Measurements from ENCODE around the gene PRDM16.

The PRDM16 gene

DNA sequence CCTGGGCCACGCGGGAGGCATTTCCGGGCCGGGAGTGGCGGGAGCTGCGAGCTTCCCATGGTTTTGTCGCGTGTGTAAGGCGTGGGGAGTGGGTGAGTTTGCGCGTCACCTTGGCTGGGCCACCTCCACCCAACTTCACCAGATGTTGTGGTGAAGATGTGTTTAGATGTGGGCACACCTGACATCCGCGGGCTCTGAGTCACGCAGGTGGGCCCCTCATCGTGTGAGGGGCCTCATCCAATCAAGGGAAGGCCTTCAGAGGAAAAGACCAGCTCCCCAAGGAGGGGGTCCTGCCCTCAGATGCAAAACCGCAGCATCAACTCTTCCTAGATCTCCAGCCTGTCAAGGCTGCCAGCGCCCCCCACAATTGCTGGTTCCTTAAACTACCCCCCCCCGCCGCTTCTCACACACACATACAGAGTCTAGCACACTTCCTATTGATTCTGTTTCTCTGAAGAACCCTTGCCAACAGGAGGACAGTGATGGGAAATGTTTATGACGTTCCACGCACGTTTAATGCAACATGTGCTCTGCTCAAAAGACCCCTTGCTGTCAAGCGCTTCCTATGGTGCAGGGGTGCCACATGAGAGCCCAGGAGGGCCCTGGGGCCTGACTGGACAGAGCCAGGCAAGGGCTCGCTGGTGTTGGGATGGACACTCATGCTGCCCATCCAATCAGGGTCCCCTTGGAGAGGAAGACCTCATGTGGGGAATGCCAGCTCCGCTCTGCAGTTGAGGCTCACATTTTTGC, 35.8 kb upstream of the PRDM16 start:
- peak; percentile 47 for DNase-seq

DNA sequence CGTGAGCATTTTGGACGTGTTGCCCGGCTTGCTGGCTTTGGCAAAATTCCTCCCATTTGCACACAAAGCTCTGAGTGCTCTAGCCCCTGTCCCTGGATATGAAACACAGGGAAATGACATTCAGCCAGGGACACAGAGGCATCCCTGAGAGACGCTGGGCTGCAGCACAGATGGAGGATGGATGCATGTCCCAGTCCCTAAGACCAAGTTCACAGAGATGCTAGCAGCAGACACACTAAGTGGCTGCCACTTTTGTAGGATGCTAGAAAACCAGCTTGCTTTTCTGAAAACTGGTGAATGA, 35.3 kb upstream of the PRDM16 start:
- no peak for DNase-seq

DNA sequence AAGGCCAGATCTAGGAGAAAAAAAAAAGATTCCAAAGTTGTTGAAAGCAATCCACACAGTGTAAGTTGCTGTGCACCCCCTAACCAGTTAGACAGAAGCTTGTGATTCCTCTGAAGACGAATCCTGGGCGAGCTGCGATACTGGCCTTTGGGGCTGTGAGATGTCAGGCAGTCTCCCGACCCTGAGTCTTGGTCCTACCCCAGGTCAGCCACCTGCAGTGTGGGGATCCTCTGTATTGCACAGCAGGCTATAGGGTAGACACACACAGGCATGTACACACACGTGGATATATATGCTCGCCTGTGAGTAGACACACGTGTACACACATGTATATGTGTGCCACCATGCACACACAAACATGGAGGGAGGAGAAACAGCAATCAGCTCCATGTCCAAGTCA, 34.8 kb upstream of the PRDM16 start:
- DNase-seq, result no peak

DNA sequence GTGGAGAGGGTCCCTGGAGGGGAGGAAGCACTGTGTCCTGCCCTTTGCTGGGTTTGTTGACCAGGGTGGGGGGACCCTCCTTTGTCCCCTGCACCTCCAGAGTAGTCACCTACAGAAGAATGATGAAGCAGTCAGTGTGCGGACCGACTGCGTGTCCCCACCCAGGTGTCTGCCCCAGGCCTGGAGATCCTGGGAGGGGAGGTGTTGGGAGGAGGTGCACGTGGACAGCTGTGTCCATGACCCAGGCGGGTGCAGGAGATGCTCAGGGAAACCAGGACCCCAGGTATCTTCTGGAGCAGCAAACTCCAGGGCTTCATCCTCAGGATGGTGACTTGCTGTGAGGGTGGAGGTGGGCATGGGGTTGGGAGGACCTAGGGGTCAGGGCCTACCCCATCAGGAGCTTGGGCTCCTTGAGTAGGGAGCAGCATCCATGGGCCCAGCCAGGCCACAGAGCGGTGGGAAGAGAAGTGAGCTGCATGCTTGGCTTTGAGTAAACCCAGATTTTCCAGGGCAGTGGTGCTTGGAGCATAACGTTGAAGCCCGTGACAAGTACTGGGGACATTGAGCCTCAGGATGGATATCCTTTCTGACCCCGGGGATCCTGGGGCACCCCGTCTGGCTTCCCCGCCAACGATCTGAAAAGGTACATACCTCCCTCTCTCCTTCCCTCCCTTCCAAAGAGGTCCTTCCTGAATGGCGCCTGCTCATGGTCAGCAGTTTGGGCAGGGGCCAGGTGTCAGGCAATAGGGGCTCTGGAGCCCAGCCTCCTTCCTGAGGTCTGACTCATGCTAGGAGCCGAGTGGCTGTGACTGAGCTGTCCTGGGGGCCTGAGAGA, 34.1 kb upstream of the PRDM16 start:
- DNase-seq, result no peak

DNA sequence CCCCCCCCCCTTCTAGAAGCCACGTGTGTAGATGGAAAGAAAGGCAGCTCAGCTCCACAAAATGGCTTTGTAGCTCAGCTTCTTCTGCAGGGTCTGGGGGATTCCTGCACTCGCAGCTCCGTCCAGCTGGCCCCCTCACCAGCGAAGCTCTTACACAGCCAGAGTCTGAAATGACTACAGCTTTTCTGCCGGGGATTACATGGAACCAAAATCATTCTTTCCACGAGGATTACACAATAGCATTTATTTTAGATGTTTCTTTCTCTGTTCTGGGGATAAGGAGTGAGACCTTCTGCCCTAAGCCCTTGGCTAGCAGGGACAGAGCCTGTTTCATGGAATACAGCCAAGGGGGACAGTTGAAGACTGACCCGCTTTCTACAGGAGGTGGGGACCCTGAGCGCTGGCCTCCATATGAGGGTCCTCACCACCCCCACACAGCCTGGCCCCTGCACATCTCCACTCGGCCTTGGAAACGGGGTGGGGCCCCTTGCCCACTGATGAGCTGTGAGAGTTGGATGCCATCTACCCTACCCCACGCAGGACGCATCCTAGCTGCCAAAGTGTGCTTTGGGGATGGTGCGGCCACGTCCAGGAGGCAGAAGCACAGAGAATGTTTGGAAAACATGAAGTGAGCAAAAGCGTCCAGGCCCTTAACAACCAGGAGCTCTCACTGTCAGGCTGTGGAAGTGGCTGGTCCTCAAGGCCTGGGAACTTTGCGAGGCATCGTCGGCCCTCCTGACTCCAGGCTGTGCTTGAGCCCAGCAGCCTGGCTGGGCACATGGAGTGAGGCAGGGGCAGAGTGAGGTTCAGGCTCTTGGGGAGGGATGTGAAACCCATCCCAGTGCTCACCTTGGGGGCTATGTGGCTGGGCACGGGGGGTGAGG, 33.2 kb upstream of the PRDM16 start:
- no peak for DNase-seq

DNA sequence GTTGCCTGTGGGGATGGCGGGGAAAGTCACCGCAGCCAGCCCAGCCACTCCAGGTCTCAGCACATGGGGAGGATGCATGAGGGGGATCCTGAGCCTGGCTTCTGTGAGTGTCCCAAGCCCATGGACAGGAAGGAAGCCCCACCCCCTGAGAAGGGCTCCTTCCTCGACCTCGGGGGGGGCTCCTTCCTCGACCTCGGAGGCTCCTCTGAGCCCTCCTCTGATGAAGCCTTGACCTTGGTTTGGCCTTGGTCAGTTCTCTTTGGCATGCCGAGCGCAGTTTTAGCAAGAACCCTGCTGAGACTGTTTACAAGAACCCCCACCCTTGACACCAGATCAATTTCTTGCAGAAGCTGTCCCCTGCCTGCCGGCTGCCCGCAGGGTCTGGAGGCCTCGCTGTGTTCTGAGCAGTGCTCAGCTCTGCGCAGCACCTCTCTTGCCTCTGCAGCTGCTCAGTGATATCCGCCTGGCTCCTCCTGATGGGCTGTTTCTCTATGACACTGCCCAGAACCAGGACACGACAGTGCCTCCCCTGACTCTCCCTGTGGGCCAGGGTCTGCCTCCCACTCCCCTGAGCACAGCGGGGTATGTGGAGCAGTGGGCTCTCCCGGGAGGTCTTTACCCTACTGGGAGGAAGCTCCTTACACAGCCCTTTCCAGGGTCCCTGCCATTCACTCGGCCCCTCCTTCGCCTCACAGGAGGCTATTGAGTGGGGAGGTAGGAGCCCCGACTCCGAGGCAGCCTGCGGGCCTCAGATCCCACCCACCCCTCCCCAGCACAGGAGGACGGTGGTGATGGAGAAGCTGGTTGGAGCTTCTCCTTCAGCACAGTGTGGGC, 32.3 kb upstream of the PRDM16 start:
- DNase-seq, result no peak

DNA sequence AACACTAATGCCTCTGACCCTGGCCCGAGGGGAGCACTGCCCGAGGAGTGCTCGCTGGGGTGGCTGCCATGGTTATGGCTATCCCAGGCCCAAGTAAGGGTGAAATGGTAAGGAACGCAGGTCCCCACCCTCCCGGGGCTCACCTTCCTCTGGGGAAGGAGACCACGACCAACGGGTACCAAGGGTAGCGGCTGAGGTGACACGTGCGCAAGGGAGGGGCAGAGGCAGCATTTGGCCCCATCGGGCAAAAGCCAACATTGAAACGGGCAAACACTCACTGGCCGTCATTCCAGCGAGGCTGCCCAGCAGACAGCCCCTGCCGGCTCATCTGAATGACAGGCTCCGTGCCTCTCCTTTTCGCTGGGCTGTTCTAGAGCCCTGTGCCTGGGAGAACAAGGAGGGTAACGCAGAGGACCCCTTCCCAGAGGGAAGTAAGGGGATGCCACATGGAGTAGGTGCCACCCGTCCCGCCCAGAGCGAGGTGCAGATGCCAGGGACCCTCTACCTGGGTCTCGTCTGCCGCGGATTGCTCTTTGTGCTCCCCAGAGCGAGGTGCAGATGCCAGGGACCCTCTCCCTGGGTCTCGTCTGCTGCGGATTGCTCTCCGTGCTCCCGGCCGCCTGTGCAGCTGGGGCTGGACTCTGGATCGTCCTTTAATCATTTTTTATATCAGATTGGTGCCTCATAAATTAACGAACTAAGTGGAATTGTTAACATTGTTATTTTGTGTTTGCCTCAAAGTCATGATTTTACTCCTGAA, 31.5 kb upstream of the PRDM16 start:
- no peak for DNase-seq

DNA sequence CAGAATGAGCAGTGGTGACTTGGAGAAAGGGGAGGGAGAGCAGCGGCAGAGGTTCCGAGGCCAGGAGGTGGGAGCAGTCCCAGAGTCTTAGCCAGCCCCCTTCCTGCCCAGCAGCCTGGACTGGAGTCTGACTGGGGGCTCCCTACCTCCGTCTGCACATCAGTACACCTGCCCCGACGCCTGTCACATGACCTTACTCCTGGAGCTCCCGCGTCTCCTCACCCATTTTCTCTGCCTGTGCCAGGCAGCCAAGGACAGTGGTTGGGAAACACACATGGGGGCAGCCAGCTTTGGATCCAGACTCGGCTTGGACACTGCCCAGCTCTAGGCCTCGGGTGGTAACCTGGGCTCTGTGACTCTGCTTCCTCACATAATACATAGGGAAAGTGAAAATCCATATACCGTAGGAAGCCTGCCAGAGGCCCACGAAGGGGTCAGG, 30.9 kb upstream of the PRDM16 start:
- DNase-seq, result no peak

DNA sequence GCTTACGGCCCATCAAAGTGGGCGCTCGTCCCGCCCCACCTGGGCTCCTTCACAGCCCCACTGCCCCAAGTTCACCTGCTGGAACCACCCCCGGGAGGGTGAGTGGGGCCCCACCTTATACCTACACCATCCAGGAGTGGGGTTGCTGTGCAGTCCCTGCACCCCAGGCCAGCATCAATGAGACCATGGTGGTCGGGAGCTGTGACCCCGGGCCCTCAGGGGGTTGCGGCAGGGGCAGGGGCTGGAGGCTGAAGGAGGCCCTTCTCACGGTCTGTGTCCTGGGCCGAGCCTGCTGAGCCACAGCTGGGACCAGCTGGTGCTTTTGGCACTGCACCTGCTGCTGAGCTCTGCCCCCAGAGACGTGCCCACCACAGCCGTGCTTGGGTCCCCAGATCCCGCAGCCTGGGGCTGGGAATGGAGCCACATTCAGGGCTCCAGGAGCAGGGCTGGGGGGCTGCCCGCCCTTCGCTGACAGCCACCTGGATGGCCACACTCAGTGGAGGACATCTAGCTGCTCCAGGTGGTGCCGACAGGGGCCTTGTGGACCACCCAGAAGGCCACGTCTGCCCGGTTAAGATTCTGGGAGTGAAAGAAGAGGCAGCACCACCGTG, 30.3 kb upstream of the PRDM16 start:
- DNase-seq, result no peak

DNA sequence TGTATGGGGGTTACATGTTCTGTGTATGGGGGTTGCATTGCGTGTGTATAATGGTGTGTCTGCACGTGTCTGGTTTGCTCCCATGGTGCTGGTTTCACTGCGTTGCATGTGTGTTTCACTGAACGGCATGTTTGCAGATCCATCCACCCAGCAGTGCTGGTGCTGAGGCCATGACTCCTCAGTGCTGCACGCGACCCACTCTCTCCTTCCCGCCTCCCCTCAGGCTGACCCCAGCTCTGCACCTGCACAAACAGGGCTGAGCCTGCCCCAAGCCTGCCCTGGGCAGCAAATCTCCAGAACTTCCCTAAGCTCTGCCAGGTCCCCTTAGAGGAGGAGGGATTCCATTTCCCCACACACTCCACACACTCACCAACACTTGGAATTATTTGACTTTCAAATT, 29.0 kb upstream of the PRDM16 start:
- DNase-seq, result no peak

DNA sequence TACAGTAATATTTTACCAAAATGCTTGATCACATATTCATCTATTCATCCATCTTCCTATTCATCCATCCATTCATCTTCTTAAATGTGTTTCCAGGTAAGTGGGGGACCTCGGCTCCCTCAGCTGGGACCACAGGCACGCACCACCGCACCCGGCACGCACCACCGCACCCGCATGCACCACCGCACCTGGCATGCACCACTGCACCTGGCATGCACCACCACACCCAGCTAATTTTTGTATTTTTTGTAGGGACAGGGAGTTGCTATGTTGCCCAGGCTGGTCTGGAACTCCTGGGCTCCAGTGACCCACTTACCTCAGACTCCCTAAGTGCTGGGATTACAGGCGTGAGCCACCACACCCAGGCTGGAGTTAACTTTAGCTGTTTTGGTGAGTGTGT, 26.5 kb upstream of the PRDM16 start:
- no peak for DNase-seq

DNA sequence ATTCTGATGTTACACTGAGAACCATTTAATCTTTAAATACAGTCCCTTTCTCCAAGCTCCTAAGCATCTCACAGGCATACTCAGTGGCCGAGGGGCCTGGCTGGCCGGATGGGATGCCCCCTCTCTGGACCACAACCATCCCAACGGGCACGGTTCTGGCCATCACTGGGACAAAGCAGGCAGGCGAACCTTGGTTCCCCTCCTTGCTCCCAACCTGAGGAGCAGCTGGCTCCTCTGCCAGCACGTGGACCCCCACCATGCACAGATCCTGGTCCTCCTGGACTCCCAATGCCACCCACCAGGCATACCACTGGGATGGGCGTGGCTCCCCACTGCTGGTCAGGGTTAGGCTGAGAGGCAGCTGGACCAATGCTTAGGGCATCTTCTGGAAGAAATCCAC, 19.8 kb upstream of the PRDM16 start:
- no peak for DNase-seq

DNA sequence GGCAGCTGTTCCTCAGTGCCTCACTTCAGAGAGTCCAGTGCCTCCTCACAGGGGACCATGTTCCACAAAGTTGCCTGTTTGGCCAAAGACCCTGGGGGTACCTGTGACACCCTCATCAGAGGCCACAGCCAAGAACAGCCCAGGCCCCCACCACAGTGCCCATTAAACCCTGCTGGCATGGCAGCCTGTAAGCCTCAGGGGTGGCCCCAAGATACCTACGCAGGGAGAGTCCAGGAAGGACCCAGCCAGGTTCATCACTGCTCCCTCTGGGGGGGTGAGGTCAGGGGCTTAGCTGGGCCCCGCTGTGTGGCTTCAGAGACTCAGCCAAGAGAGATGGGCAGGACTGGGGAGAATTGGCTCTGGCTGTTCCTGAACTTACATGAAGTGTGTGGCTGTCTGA, 19.1 kb upstream of the PRDM16 start:
- DNase-seq, result no peak

DNA sequence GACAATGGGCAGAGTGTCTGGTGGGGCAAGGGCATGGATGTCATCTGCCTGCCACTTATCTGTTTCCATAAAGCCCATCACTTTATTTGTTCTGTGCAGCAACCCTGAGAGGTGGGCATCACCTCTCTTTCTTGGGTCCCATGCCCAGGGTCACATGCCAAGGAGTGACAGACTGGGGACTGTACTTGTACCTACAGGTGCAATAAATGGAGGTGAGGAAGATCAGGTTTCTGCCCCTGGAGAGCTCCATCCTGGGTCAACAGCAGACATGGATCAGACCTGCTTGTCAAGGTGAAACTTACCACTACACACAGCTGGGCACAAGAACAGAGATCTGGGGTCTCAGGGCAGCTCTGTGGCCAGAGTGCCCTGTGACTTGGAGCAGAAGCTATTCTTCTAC, 18.4 kb upstream of the PRDM16 start:
- no peak for DNase-seq

DNA sequence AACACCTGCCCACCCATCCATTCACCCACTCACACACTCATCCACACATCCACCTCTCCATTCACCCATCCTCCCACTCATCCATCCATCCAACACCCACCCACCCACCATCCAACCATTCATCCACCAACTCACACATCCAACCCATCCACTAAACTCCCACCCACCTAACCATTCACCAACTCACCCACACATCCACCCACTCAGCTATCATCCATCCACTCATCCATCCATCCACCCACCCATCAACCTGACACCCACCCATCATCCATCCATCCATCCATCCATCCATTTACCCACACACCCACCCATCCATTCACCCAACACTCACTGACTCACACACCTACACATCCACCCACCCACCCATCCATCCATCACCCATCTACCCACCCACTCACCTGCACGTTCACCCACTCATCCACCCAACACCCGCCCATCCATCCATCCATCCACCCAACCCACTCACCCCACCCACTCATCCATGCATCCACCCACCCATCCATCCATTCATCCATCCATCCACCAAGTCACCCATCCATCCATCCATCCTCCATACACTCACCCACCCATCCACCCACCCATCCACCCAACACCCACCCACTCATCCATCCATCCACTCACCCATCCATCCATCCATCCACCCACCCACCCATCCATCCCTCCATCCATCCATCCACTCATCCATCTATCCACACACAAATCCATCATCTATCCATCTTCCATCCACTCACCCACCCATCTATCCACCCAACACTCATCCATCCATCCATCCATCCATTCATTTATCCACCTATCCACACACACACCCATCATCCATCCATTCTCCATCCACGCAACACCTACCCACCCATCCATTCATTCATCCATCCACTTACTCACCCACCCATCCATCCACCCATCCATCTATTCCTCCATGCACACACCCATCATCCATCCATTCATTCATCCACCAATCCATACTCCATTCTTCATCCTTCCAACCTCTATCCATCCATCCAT, 17.4 kb upstream of the PRDM16 start:
- DNase-seq, result no peak

DNA sequence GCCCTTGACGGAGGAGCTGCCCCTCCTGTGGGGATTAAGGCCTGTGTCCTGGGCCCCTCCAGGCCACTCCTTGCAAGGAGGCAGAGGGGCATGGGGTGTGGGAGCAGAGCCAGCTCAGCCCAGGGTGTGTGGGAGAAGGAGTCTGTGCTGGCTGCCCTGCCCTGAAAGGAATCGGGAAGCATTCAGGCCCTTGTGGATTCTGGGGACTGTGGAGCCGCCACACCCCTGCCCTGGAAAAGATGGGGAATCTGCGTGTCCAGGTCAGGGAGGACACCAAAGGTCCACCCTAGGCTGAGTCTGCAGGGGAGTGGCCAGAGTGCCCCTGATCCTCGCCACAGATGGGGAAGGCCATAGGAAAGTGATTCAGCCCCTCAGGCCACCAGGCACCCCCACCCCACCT, 16.5 kb upstream of the PRDM16 start:
- no peak for DNase-seq

DNA sequence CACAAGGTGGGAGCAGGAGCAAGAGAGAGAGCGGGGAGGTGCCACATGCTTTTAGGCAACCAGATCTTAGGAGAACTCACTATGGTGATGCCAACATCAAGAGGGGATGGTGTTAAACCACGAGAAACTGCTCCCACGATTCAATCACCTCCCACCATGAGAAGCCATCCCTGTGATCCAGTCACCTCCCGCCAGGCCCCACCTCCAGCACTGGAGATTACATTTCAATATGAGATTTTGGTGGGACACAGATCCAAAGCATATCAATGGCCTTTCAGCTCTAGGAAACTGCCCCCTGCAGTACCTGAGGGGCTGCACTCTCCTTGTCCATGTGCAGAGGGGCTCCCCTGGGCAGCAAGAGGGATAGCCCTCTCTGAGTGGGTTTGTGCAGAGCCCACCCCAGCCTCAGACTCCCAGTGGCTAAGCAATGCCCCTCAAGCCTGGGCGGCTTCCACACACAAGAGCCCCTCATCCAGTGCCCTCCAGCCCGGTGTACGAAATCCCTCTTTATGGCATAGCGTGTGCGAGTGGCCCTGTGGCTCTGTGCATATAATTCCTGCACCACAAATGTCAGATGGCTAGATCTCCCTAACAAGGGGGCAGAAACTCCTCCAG, 15.5 kb upstream of the PRDM16 start:
- no peak for DNase-seq

DNA sequence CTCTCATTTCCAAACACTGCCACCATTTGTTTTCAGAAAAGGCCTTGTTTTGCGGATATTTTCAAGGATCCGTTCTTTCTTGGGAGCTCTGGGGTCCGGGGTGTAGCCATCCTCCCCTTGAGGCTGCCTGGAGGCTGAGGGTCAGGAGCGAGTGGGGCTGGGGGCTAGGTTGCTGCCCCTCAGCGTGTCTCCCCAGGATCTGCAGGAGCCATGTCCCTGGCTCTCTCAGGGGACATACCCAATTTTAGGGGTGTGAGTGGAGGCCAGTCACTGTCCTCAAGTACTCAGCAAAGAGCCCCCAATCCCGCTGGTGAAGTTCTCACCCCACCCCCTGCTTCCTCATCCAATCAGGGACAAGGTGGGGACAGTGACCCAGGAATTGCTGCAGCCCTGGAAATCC, 15.0 kb upstream of the PRDM16 start:
- DNase-seq, result no peak

DNA sequence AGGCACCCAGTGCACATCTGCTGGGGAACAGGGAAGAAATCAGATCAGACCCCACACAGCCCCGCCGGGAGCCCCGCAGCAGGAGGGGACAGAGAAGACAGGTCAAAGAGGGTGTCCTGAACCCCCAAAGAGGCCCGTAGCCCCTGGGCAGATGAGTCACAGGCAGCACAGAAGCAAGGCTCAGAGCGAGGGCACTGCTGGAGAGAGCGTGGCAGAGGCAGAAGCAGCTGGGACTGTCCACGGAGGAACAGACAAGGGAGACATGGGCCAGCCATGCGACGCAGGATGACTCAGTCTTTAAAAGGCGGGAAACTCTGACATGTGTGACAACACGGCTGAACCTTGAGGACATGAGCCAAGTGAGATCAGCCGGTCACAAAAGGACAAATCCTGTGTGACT, 14.5 kb upstream of the PRDM16 start:
- DNase-seq, result no peak

DNA sequence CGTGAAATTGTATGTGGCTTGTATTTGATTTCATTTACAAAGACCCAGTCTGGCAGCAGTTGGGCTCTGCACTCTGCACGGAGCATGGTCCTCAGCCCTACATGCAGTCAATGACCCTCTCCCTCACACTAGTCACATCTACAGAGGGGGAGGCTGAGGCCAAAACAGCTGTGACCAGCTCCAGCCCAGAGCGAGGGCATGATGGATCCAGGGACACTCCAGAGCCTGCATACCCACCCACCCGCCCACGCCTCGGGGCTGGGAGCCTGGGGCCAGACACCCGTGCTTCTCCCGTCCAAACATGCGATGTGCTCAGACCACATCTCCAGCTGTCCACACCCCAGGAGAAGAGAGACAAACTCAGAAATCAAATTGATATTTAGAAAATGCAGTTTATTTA, 14.0 kb upstream of the PRDM16 start:
- no peak for DNase-seq
